ENCODE results near the gene CDH23. TPM values are rescaled to one million over a fixed set of nuclear protein-coding genes. Genes with fewer than 3 reads are reported as not detected.
"Not testable (repeated sequence)": the region's sequence is repeated elsewhere in the genome, so short reads cannot be mapped to it uniquely, and the experiment has no call there.

Gene CDH23
- total RNA-seq, 1 donor from 2014 or later, result 5.4 TPM

DNA sequence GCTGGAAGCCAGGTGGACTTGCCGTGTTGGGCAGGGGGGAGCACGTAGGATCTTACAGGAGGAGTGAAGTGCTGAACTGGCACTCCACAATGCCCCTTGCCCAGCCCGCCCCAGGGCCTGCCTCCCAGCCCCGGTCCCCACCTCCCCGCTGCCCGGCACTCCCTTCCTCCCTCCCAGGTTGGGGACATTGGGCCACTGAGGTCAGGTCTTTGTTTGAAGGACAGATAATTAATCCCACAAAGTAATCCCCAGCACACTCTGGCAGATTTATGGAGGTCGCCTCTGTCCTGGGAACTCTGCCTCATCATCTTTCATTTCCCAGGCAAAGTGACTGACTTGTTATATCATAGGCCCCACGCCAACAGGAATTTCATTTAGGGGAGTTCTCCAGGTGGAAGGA lies 200.0 kb downstream of the CDH23 start:
- ATAC-seq, result no peak
- no peak for DNase-seq
- intact Hi-C loops (cut with micrococcal nuclease), result no loop called here

DNA sequence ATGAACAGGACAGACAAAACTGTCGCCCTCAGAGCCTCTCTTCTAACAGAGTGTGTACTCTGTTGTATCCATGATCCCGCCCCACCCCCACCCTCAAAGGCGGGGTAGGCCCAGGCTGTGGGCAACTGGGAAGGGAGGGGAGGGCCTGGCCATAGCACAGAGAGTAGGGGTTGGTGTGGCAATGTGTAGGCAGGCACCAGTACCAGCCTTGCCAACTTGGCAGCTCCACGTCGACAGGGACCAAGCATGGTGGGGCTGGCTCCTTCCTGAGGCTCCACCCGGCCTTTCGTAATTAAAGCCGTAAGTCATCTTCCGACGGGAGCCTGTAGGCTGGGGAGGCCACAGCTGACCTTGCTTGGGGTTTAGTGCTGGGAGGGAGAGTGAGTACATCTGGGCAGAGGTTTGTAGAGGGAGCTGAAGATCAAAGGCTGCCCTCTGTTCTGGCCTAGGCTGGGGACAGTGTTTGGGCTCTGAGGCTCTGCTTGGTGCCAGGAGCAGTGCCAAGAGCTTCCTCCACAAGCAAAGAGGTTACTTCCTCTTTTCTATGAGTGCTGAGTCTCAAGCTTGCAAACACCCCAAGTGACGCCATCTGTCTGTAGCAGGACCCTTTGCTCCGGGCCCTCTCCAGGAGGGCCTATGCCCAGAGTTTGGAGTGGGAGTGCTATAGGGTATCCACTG lies 201.2 kb downstream of the CDH23 start:
- DNase-seq (peak; percentile 66), ATAC-seq (peak; percentile 67)
- intact Hi-C loops (cut with micrococcal nuclease), result no loop called here

DNA sequence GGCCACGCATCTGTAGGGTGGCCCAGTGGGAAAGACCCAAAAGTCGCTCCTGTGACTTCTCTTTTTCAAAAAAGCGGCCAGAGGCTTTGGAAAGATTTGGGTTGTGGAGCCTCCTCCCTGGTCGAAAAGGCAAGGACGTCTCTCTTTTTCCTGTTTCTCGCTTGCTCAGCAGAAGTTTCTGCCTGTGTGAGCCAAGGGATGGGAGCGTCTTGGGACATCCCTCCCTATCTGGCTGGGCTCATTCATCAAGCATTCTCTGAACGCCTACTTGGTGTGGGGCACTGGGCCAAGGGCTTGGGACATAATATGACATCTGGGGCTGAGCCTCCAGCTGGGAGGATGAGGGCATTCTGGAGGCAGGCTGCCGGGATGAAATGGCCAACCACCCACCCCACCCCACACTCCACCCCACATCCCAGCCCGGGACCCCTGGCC lies 201.9 kb downstream of the CDH23 start:
- DNase-seq, result peak; percentile 89
- peak; percentile 88 for ATAC-seq

DNA sequence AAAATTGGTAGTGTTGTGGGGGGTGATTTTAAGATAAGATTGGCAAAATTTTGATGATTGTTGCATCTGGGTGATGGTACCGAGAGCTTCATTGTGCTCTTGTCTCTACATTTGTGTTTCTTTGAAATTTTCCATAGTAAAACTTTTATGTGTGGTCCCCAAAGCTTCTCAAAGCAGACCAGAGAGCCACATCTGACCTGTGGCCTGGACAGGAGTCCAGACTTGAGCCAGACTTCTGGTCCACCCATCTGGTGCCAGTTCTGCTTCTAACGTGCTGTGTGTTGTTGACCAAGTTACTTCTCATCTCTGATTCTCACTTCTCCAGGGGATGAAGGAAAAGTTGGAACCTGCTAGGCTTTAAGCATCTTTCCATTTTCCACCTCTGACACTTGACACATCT lies 202.8 kb downstream of the CDH23 start:
- ATAC-seq (no peak), DNase-seq (no peak)
- intact Hi-C loops (cut with micrococcal nuclease), result no loop called here

More for the DNA sequence above, 201.9 kb downstream of the CDH23 start:
- intact Hi-C loops (cut with micrococcal nuclease), result no loop called here

DNA sequence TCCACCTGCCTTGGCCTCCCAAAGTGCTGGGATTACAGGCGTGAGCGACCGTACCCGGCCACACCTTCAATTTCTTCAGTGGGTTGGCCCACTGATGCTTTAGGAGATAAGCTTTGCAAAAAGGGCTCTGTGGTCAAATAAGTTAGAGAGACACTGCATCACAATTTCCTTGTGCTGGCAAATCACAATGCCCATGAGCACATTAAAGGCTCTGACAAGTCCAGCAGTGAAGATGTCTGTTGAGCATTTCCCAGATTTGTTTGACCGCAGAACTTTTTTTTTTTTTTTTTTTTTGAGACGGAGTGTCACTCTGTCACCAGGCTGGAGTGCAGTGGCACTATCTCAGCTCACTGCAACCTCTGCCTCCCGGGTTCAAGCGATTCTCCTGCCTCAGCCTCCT lies 203.5 kb downstream of the CDH23 start:
- ATAC-seq; DNase-seq; intact Hi-C loops (cut with micrococcal nuclease): not testable (repeated sequence)

DNA sequence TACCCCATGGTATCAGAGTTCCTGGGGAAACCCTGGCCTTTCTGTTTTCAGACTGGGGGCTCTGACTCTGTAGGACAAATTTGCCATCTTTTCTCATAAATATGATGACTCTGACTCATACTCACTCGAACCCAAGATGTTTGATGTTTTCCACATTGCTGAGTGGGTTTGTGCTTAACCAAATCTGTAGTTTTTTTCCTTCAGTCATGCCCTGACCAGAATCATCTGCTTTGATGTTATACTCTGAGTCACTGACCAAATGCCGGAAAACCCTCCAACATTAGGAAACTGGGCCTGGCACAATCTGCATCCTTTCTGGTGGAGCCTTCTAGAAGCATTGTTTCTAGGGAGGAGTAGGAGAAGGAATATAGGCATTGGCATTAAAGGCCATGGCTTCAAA lies 204.1 kb downstream of the CDH23 start:
- DNase-seq (no peak), ATAC-seq (no peak)
- intact Hi-C loops (cut with micrococcal nuclease), result no loop called here

DNA sequence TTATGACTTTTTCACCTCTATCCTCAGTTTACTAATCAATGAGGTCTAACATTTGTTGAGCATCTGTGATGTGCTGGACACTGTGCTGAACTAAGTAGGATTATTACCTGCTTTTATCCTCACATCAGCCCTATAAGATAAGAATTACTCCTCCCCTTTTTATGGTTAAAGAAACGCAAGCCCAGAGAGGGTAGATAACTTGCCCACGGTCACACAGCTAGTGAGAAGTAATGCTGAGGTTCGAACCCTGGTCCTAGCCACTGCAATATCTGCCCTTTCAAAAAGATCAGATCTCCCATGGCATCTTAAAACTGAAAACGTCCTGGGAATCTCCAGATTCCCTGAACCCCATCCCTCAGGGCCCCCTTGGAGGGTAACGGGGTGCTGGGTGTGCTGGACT lies 204.6 kb downstream of the CDH23 start:
- no peak for DNase-seq
- no peak for ATAC-seq
- intact Hi-C loops (cut with micrococcal nuclease), result no loop called here

DNA sequence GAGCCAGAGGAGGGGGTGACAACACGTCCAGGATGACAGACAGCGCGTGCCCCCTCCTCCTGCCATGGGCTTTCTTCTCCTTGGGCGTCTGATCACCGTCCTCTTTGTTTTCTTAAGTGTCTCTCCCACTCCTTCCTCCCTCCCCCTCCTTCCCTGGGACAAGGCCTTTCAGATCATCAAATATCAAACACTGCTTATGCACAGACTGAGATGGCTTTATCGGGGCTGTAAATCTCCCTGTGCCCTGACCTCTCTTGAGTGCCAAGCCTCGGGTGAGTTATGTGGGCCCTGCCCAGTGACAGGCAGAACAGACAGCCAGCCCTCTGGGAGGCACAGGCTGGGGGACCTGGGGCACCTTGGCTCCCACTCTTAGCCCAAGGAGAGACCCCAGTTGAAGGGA lies 206.4 kb downstream of the CDH23 start:
- ATAC-seq (no peak), DNase-seq (no peak)
- intact Hi-C loops (cut with micrococcal nuclease), result no loop called here

DNA sequence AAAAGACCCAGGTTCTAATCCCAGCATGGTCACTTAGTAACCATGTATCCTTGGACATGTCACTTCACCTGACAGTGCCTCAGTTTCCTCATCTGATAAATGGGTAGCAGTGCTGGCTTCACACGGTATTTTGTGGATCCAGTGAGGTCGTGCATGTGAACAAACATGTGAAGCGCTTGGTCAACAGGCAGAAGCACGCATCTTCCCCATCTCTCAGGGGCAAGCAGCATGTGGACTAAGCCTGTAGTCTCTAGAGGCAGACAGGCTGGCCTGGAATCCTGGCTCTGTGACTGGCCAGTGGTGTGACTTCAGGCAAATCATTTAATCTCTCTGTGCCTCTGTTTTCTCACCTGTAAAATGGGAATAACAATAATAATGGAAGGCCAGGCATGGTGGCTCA lies 207.0 kb downstream of the CDH23 start:
- ATAC-seq (no peak), DNase-seq (no peak)
- intact Hi-C loops (cut with micrococcal nuclease), result no loop called here

DNA sequence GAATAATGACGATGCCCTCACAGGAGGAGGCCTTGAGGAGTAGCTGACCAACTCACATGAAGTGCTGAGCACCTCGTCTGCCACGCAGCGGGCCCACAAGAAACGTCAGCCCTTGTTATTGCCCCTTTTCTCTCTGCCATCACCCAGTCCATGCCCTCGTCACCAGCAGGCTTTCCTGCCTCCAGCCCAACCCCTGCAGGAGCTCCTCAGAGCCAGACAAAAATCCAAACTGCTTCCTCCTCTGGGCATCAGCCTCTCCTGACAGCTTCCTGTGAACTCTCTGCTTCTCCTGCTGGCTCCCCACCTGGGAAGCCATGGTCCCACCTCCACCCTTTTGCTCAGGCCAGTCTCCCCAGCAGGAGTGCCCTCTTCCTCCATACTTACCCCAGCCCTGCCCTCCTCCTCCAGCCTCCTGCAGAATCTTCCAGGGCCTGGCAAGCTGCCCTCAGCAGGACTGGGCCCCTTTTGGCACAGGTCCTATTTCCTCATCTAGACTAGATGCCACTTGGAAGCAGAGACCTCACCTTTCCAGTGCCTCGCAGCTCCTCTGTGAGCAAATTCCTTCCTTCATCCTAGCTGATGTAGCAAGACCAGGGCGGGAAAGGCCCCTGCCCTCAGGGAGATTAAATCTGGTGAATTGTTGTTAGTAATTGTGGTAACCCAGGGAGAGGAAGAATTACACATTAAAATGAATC lies 207.8 kb downstream of the CDH23 start:
- intact Hi-C loops (cut with micrococcal nuclease), result no loop called here
- no peak for ATAC-seq
- DNase-seq, result no peak

DNA sequence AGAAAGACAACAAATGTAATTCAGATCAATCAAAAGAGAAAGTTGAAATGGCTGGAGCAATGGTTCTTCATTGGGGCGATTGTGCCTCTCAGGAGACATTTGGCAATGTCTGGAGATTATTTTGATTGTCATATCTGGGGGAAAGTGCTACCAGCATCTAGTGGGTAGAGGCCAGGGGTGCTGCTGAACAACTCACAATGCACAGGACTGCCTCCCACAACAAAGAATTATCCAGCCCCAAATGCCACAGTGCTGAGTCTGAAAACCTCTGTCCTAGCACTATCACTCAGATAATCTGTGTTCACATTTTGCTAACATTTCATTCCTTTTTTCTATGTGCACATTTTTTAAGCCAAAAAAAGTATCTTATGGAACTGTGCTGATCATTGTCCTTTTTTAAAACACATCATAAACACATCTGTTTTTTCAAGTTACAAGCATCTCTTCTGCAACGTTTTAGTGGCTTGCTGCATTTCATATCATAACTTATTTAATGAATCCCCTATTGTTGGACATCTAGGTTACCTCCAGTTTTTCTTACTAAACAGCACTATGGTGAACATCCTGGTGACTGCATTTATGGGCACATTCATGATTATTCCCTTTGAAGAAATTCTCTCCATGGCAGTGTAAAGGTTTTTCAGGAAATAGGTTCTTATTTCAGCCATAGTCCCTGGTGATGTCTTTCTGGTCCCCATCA lies 208.7 kb downstream of the CDH23 start:
- no peak for ATAC-seq
- intact Hi-C loops (cut with micrococcal nuclease), result no loop called here
- DNase-seq, result no peak

DNA sequence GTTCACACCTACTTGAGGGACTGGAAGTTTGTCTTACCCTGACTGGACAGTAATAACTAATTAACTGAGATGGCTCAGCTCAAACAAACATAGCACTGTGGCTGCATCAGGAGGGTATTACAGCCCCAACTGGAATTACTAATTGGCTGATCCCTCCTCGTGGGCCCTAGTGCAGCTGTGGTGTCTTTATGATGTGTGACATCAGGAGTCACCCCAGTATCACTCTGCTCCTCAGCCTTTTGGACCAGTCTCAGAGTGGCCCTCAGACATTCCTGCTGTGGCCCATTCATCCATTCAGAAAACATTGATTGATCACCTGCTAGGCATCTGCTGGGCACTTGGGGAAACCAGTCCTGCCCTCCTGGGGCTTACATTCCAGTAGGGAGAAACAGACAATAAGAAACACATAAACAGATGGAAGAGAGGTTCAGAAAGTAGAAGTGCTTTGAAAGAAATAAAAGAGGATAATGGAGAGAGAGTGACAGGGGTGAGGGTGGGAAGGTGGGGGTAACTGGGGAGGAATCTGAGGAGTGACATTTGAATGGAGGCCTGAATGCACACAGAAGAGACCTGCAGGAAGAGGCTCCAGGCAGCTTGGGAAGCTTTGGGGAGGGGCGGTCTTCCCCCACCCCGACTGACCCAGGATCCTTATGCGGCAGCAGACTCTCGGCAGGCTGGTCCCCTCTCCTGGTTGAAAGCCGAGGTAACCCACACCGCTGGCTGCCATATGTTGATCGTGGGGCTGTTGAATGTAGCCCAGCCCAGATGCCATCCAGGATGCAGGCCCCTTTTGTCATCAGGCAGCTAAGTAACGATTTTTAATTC lies 209.7 kb downstream of the CDH23 start:
- intact Hi-C loops (cut with micrococcal nuclease), result no loop called here

DNA sequence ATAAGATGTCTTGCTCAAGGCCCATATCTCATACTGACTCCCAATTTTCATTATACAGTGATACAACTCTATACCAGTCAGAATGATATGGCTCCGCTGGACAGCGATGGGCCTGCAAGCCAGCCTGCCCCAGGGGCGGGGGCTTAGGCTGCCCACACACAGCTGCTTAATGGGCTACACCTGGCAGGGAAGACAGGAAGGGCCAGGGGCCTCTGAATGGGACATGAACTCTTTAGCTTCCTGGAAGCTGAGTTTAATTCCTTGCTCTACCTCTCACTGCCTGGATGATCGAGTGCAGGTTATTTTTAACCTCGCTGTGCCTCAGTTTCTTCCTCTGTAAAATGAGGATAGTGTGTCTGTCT lies 210.3 kb downstream of the CDH23 start:
- intact Hi-C loops (cut with micrococcal nuclease), result no loop called here
- no peak for DNase-seq
- ATAC-seq, result no peak

More for the DNA sequence above, 209.7 kb downstream of the CDH23 start:
- DNase-seq (no peak), ATAC-seq (no peak)

DNA sequence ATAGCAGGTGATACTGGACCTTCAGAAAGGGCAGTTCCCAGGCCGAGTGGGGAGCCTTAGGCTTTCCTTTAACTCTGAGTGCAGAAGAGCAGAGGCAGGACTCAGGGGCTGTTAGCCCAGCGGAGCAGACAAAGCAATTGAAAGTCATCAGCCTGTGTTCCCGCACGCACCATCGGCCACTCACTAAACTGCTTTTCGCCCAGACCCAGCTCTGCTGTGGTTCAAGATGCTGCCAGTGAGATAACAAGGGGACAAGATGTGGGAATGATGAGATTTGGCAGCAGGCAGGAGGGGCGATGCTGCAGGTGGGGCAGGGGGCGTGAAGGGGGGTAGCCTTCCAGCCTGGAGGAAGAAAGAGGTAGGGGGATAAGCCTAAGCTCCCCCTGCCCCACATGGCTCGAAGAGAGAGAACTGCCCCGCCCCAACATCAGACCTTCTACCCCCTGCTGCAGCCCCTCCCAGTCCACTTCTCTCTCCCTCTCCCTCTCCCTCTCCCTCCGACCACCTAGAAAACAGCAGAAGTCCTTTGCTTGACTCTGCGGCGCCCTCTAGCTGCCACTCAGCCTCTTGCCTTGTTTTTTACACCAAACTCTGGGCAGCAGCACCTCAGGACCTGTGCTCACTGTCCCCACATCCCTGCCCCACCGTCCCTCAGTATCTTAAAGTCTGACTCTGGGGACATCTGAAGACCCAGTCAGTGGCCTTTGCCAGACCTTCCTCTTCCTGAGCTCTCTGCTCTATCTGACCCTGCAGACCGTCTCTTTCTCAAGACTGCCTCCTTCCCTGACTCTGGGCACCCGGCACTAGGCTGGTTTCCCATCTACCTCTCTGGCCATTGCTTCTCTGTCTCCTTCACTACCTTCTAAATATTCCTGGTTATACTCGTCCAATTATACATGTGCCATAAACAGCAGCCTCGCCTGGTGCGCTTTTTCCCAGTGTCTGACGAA lies 212.4 kb downstream of the CDH23 start:
- intact Hi-C loops (cut with micrococcal nuclease), result no loop called here
- DNase-seq (peak; percentile 89), ATAC-seq (peak; percentile 54)

DNA sequence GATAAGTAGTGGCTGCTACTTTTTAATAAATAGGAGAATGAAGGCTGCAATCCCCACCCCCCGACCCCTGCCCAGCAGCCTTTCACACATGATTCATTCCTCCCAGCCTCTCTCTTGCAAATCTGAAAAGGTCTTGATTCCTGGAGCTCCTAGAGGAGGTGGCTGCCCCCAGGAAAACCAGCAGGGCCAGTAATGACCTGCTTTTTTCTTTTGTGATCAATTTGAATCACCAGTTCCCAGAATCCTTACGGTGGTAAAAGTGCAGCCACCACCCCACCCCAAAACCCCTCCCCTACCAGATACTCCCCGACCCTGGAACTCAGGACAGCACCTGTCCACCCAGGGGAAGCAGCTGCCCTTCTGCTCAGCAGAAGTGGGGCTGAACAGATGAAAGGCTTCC lies 213.9 kb downstream of the CDH23 start:
- intact Hi-C loops (cut with micrococcal nuclease), result no loop called here
- no peak for DNase-seq
- ATAC-seq, result no peak

DNA sequence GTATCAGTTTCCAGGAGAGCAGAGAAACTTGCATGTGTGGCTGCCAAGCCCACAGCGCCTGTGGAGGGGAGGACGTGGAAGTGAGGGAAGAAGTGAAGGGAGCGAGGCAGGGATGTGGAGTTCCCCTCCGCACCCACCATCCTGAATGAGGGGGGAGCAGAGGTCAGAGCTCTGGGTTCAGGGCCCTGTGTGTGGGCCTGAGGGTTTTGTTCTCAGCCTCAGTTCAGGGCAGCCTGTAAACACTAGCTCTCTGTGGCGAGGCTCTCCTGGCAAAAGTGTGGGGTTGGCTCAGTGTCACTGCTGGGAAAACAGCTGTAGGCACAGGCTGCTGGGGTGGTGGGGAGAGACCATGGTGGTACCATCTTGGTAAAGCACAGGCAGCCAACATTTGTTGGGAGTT lies 214.4 kb downstream of the CDH23 start:
- no peak for DNase-seq
- no peak for ATAC-seq
- intact Hi-C loops (cut with micrococcal nuclease), result no loop called here

DNA sequence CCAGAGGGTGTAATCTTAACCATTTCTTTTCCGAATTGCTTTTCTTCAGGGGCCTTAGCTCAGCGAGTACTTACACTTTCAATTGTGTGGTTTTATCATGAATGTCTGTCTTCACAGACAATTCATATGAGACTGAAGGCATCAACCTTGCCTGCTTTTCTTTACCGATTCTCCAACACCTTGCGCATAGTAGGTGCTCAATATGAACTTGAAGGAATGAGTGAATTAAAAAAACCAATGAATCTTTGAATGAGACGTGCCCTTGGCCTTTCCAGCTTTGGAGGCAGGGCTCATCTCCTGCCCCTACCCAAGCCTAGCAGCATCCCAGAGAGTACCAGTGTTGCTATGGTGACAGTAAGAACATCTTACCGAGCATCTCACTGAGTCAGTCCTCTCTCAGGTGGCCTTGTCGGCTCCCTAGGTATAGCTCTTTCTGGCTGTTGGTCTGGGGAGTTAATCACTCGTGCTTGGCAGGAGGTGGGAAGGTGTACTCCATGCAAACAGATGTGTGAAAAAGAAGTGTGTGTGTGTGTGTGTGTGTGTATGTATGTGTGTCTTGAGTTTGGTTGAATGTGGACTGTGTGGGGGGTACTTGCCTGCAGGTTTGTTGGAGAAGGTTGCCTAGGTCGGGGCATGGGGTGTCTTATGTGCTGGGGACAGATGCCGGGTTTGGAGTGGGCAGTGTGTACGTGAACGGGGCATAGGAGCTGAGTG lies 215.1 kb downstream of the CDH23 start:
- ATAC-seq, result no peak
- intact Hi-C loops (cut with micrococcal nuclease), result no loop called here
- DNase-seq, result no peak

DNA sequence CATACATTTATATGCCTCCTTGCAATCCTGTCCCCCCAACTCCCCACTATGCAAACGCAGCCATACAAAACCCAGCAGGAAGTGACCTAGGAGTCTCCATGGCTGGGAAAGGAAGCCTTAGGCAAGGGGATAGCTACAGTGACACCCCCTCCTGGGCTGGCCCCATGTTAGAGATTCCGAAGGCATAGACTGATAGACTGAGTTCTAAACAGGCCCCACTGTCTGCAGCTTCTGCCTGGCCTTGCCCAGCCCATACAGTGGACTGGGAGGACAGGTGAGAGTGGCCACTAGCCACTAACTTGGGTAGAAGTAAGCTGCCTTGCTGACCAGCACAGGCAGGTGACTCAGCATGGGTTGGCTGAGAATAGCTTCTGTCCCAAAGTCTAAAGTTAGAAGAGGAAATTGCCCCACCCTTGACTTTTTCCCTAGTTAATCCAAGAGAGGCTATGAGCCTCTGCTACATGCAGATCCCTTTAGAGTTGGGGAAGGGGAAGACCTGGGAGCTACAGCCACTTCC lies 216.6 kb downstream of the CDH23 start:
- intact Hi-C loops (cut with micrococcal nuclease), result no loop called here
- ATAC-seq (peak; percentile 83), DNase-seq (no peak)

Data from left ventricle myocardium superior (tissue), 1 donor.